Bone marrow (tissue), 2 donors: ENCODE measurements around the gene ACAA2.

Experiments used
- DNase-seq, 2 donors: peaks; one replicate each; lab custom pipeline; 2025; lab: John Stamatoyannopoulos, UW

ACAA2 gene

GRCh38 chr18:49767111-49768050, 46.0 kb downstream of the ACAA2 start:
- DNase-seq: no peak

GRCh38 chr18:49766646-49767045, 46.7 kb downstream of the ACAA2 start:
- DNase-seq: no peak

GRCh38 chr18:49764032-49764431, 49.3 kb downstream of the ACAA2 start:
- DNase-seq: no peak

GRCh38 chr18:49763590-49763989, 49.7 kb downstream of the ACAA2 start:
- DNase-seq: no peak

GRCh38 chr18:49762191-49763077, 50.9 kb downstream of the ACAA2 start:
- DNase-seq: no peak

GRCh38 chr18:49761771-49762170, 51.6 kb downstream of the ACAA2 start:
- no peak for DNase-seq

- DNase-seq: no peak
These were observed 55.1 kb downstream of the ACAA2 start for GRCh38 chr18:49758263-49758610.

- DNase-seq: no peak
These were observed 55.6 kb downstream of the ACAA2 start for GRCh38 chr18:49757513-49758262.

- no peak for DNase-seq
These were observed 56.5 kb downstream of the ACAA2 start for GRCh38 chr18:49756671-49757362.

GRCh38 chr18:49756135-49756534, 57.2 kb downstream of the ACAA2 start:
- DNase-seq: no peak

- DNase-seq: no peak
These were observed 57.8 kb downstream of the ACAA2 start for GRCh38 chr18:49755489-49755888.

GRCh38 chr18:49754866-49755265, 58.5 kb downstream of the ACAA2 start:
- no peak for DNase-seq

GRCh38 chr18:49753643-49754042, 59.7 kb downstream of the ACAA2 start:
- DNase-seq: no peak

- no peak for DNase-seq
These were observed 61.3 kb downstream of the ACAA2 start for GRCh38 chr18:49752095-49752457.

- no peak for DNase-seq
These were observed 61.8 kb downstream of the ACAA2 start for GRCh38 chr18:49751427-49752094.

GRCh38 chr18:49749563-49749962, 63.8 kb downstream of the ACAA2 start:
- DNase-seq: no peak

GRCh38 chr18:49747876-49748275, 65.5 kb downstream of the ACAA2 start:
- no peak for DNase-seq

- DNase-seq: no peak
These were observed 68.0 kb downstream of the ACAA2 start for GRCh38 chr18:49745045-49746014.

GRCh38 chr18:49744376-49745008, 68.8 kb downstream of the ACAA2 start:
- DNase-seq: no peak
